ENCODE data around the gene FKBP6. TPM values are rescaled to one million over a fixed set of nuclear protein-coding genes. Genes with fewer than 3 reads are reported as not detected.

Gene FKBP6
- total and polyA plus RNA-seq, 3 experiments from 2014 or later, result not detected

DNA sequence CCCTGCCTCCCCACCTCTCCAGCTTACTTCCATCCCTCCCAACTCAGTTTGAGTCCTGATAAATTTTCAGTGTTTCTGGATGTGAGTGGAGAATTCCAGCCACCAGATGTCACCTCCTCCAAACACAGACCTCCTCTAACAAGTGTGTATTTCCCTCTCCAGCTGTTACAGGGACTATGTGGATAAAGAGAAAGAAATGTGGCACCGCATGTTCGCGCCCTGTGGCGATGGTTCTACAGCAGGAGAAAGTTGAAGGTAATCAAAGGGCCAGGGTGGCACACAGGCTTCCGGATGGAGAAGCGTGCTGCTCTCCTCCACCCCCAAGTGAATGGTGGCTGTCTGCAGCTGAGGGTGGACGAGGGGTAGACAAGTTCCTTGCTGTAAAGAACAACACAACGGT lies 14.7 kb downstream of the FKBP6 start:
- H3K36me3 ChIP-seq (ENCODE audit: insufficient read depth, low read length), result no peaks in the 10 kb centered on the region
- H3K4me1 ChIP-seq (ENCODE audit: insufficient read depth, low read length), result no peaks in the 10 kb centered on the region
- no peak overlapping the region for H3K27ac ChIP-seq (ENCODE audit: low read depth, low read length)
- Mint-ChIP-seq H3K9me3 (no peaks in the 10 kb centered on the region), H3K27ac (no peak overlapping the region), H3K4me3 (no peak overlapping the region), H3K36me3 (peaks cover 0 to 1% (median 0%) of the 10 kb centered on the region in 3 donors), H3K4me1 (no peaks in the 10 kb centered on the region), H3K27me3 (peaks cover 14 to 25% of the 10 kb centered on the region in 2 donors)
- no peak overlapping the region for H3K4me3 ChIP-seq (ENCODE audit: low read length)
- H3K9me3 ChIP-seq (ENCODE audit: low read length), result no peaks in the 10 kb centered on the region
- ChIA-PET CTCF (interaction anchor here (1.1 to 1.9 kb wide), 2 partner anchors 10 to 18 kb away, joined by 3 to 8 read pairs; no protein-coding TSS in a partner anchor), POLR2A (no interaction called here)
- DNase-seq, result no peak
- H3K27me3 ChIP-seq (ENCODE audit: insufficient read depth, low read length, poor library complexity, severe bottlenecking), result no peaks in the 10 kb centered on the region

DNA sequence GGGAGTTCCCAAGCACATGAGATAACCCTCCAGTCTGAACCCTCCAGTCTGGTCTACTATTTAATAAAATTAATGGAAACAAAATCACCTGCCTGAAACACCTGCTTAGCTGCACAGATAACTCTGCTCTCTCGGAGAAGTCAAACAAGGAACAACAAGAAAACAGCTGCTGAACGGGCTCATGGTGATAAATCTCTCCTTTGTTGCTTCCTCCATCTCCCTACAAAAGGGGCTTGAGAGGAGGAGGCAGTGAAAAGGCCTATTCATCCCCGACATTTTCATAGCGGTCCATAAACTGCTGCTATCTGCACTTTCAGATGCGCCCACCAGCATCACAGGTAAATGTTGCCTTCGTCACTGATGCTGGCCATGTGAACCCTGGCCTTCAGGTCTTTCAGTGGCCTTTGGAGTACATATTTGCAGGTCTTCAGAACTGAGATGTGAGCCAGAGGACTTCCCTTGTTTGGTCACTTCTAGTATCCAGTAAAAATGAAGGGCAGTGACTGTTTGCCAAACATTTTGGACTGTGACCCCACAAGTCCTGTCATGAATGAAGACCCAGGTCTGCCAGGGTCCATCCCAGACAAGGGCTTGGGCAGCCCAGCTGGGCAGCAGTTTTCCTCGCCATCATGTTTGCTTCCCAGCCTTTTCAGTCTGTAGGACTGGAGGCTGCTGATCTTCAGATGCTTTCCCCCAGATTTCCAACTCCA lies 15.9 kb downstream of the FKBP6 start:
- Mint-ChIP-seq H3K27me3 (peaks cover 14 to 25% of the 10 kb centered on the region in 2 donors), H3K36me3 (peaks cover 0 to 1% (median 0%) of the 10 kb centered on the region in 3 donors), H3K9me3 (no peaks in the 10 kb centered on the region), H3K4me1 (no peaks in the 10 kb centered on the region), H3K27ac (peak overlapping the region in 1 of 8 donors; percentile 40), H3K4me3 (no peak overlapping the region)
- DNase-seq, result no peak
- H3K4me1 ChIP-seq (ENCODE audit: insufficient read depth, low read length), result no peaks in the 10 kb centered on the region
- H3K27ac ChIP-seq (ENCODE audit: low read depth, low read length), result no peak overlapping the region
- ChIA-PET POLR2A (no interaction called here), CTCF (interaction anchor here (1.9 kb wide), 1 partner anchor 20 kb away, joined by 8 read pairs; no protein-coding TSS in a partner anchor)
- H3K9me3 ChIP-seq (ENCODE audit: low read length), result no peaks in the 10 kb centered on the region
- H3K36me3 ChIP-seq (ENCODE audit: insufficient read depth, low read length), result no peaks in the 10 kb centered on the region
- H3K27me3 ChIP-seq (ENCODE audit: insufficient read depth, low read length, poor library complexity, severe bottlenecking), result no peaks in the 10 kb centered on the region
- H3K4me3 ChIP-seq (ENCODE audit: low read length), result no peak overlapping the region

DNA sequence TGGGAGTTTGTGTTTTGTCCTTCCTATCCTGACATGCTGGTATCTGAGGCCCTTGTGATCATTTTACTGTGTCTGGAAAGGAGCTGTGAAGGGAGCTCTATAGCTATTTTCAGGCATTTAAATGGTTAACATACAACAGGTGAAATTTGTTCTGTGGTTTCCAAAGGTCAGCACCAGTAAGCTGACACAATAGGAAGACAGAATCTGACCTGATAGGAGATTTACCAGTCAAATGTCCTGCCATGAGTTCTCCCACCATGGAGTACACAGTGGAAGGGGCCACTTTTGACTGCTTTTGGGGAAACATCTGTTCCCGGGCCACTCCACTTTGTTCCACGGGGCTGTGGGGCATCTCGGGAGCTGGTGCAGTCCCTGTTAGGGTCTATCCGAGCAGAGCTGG lies 17.6 kb downstream of the FKBP6 start:
- no peaks in the 10 kb centered on the region for H3K9me3 ChIP-seq (ENCODE audit: low read length)
- Mint-ChIP-seq H3K27me3 (peaks cover 14 to 22% of the 10 kb centered on the region in 2 donors), H3K4me1 (no peaks in the 10 kb centered on the region), H3K9me3 (no peaks in the 10 kb centered on the region), H3K36me3 (peaks cover 0 to 1% (median 0%) of the 10 kb centered on the region in 3 donors), H3K4me3 (no peak overlapping the region), H3K27ac (no peak overlapping the region)
- no peak overlapping the region for H3K4me3 ChIP-seq (ENCODE audit: low read length)
- H3K4me1 ChIP-seq (ENCODE audit: insufficient read depth, low read length), result no peaks in the 10 kb centered on the region
- no peaks in the 10 kb centered on the region for H3K36me3 ChIP-seq (ENCODE audit: insufficient read depth, low read length)
- ChIA-PET CTCF (no interaction called here), POLR2A (no interaction called here)
- no peak for DNase-seq
- H3K27me3 ChIP-seq (ENCODE audit: insufficient read depth, low read length, poor library complexity, severe bottlenecking), result no peaks in the 10 kb centered on the region
- no peak overlapping the region for H3K27ac ChIP-seq (ENCODE audit: low read depth, low read length)

DNA sequence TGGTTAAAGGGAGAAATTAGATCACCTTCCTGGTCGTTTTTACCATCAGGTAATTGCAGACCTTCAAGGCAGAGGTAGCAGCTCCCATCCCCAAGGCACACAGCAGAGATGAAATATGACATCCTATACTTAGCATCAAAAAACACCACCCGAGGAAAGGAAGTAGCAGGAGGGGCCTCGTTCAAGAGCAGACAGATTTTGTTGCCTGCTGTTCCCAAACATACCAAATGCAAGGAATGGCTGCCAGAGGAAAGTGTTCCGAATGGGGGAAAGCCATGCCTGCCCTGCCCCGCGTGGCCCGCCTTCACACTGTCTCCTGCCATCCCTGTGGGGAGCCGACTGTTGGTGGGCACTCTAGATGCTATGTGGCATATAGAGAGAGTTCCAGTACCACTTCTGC lies 18.0 kb downstream of the FKBP6 start:
- Histone ChIP-seq H3K36me3 (ENCODE audit: insufficient read depth, low read length) (no peaks in the 10 kb centered on the region), H3K27ac (ENCODE audit: low read depth, low read length) (no peak overlapping the region), H3K9me3 (ENCODE audit: low read length) (no peaks in the 10 kb centered on the region), H3K4me3 (ENCODE audit: low read length) (no peak overlapping the region), H3K27me3 (ENCODE audit: insufficient read depth, low read length, poor library complexity, severe bottlenecking) (no peaks in the 10 kb centered on the region), H3K4me1 (ENCODE audit: insufficient read depth, low read length) (no peaks in the 10 kb centered on the region)
- Mint-ChIP-seq H3K27ac (no peak overlapping the region), H3K4me1 (no peaks in the 10 kb centered on the region), H3K4me3 (no peak overlapping the region), H3K36me3 (peaks cover 0 to 1% (median 0%) of the 10 kb centered on the region in 3 donors), H3K27me3 (peaks cover 14 to 22% of the 10 kb centered on the region in 2 donors), H3K9me3 (no peaks in the 10 kb centered on the region)
- ChIA-PET POLR2A (no interaction called here), CTCF (no interaction called here)
- DNase-seq, result no peak

DNA sequence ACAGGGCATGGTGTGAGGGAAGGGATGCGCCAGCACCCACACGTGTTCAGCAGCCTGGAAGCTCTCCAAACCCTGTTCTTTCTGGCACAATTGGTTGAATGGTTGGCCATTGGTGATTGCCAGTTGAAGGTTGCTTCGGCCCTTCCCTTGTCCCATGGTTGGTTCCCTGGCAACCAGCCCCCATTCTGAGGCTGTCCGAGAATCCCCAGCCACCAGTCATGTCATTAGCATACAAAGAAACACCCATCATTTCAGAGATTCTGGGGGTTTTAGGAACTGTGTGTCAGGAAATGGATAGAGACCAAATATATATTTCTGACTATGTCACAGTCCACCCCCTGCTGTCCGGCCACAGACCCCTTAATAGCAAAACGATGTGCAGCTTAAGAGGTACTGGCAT lies 21.8 kb downstream of the FKBP6 start:
- POLR2A ChIA-PET, result no interaction called here
- CTCF ChIA-PET, result no interaction called here
- no peaks in the 10 kb centered on the region for H3K4me1 Mint-ChIP-seq

DNA sequence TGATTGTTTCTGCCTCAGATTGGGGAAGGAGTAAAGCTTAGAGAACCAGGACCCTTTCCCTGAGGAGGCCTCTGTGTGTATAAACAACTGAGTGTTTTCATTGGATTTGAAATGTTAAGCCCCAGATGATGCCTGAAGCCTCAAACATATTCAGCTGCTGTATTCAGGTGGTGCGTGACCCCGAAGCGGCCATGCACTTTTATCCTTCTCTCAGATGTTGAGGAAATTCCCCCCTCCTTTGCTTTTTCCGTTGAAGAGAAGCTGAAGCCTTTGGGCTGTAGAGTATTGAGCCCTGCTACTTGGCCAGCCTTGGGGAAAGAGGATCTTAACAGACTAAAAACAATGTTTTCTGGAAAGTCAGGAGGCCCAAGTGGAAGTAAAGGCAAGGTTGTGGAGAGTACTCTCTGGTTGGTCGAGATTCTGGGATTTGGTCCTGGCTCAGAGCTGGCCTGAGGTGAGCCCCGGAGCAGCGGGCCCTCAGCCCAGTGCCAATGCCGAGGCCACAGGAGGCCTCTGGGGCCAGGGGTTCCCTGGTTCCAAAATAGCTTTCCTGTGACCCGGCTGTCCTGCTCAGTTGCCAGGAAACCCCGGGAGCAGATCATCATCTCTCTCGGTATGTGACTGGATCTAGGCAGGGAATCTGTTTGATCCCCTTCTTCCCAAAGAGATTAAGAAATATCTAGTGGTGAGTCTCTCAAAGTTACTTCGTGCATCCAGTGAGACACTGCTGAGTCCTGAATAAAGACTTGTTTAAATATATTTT lies 22.5 kb downstream of the FKBP6 start:
- CTCF ChIA-PET, result no interaction called here
- Mint-ChIP-seq H3K36me3 (no peaks in the 10 kb centered on the region), H3K27ac (no peak overlapping the region), H3K4me1 (no peaks in the 10 kb centered on the region), H3K27me3 (peaks cover 0 to 4% of the 10 kb centered on the region in 2 donors), H3K9me3 (no peaks in the 10 kb centered on the region), H3K4me3 (no peak overlapping the region)
- no peak for DNase-seq
- Histone ChIP-seq H3K4me3 (ENCODE audit: low read length) (no peak overlapping the region), H3K9me3 (ENCODE audit: low read length) (no peaks in the 10 kb centered on the region), H3K4me1 (ENCODE audit: insufficient read depth, low read length) (no peaks in the 10 kb centered on the region), H3K27ac (ENCODE audit: low read depth, low read length) (no peak overlapping the region), H3K27me3 (ENCODE audit: insufficient read depth, low read length, poor library complexity, severe bottlenecking) (no peaks in the 10 kb centered on the region), H3K36me3 (ENCODE audit: insufficient read depth, low read length) (no peaks in the 10 kb centered on the region)
- POLR2A ChIA-PET, result no interaction called here

More for the DNA sequence above, 21.8 kb downstream of the FKBP6 start:
- Mint-ChIP-seq H3K9me3 (no peaks in the 10 kb centered on the region), H3K27ac (no peak overlapping the region), H3K4me3 (no peak overlapping the region), H3K27me3 (peaks cover 0 to 6% of the 10 kb centered on the region in 2 donors), H3K36me3 (no peaks in the 10 kb centered on the region)
- no peak overlapping the region for H3K4me3 ChIP-seq (ENCODE audit: low read length)
- no peaks in the 10 kb centered on the region for H3K4me1 ChIP-seq (ENCODE audit: insufficient read depth, low read length)
- no peak overlapping the region for H3K27ac ChIP-seq (ENCODE audit: low read depth, low read length)
- H3K27me3 ChIP-seq (ENCODE audit: insufficient read depth, low read length, poor library complexity, severe bottlenecking), result no peaks in the 10 kb centered on the region
- H3K9me3 ChIP-seq (ENCODE audit: low read length), result no peaks in the 10 kb centered on the region
- H3K36me3 ChIP-seq (ENCODE audit: insufficient read depth, low read length), result no peaks in the 10 kb centered on the region
- DNase-seq, result no peak

DNA sequence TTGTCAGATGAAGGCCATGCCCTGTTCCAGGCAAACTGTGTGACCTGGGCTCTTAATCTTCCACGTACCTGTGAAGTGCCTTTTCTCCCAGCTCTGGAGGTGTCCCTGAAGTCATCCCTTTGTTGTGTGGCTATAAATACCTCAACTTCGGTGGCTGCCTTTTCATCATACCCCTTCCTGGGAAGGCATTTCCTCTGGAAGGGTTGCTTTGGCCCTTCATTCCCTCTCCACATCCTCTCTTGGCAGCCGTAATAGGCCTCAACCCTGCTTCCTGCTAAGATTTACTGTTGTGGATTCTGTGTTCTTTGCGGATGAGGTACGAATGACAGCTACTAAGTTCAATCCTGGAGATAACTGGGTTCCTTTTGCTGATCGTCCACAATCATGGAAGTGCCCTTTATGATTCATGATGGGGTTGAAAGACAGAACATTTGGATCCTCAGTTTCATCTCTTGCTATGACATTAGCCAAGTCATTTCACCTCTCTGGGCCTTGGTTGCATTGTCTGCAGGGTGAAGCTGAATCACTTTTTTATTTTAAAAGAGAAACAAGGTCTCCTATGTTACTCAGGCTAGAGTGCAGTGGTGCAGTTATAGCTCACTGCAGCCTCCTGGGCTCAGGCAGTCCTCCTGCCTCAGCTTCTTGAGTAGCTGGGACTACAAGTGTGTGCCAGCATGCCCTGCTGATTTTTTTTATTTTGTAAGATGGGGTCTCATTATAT lies 23.6 kb downstream of the FKBP6 start:
- no peaks in the 10 kb centered on the region for H3K9me3 ChIP-seq (ENCODE audit: low read length)
- no peak overlapping the region for H3K4me3 Mint-ChIP-seq
- H3K27me3 ChIP-seq (ENCODE audit: insufficient read depth, low read length, poor library complexity, severe bottlenecking), result no peaks in the 10 kb centered on the region
- H3K36me3 ChIP-seq (ENCODE audit: insufficient read depth, low read length), result no peaks in the 10 kb centered on the region
- H3K27ac Mint-ChIP-seq, result no peak overlapping the region
- H3K4me1 Mint-ChIP-seq, result no peaks in the 10 kb centered on the region
- no peak overlapping the region for H3K4me3 ChIP-seq (ENCODE audit: low read length)
- ChIA-PET CTCF (no interaction called here), POLR2A (no interaction called here)
- H3K9me3 Mint-ChIP-seq, result no peaks in the 10 kb centered on the region
- no peak overlapping the region for H3K27ac ChIP-seq (ENCODE audit: low read depth, low read length)
- no peak for DNase-seq
- no peaks in the 10 kb centered on the region for H3K4me1 ChIP-seq (ENCODE audit: insufficient read depth, low read length)
- H3K36me3 Mint-ChIP-seq, result no peaks in the 10 kb centered on the region
- peaks cover under 1 to 3% of the 10 kb centered on the region in 2 donors for H3K27me3 Mint-ChIP-seq

DNA sequence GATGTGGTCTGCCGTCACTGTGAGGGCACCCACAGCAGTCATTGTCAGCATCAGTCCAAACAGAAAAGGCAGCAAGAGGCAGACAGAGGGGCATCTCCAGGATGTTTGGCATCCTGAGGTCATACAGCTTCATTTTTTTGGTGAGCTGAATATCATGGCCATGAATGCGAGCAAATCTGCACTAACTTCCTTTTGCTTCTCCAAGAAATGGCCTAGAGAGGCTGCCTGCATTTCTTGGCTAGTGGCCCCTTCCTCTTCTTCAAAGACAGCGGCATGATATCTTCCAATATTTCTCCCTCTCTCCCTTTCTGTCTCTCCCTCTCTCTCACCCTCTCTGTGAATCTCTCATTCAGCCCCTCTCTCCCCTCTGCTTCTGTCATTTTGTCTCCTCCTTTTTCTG lies 24.8 kb downstream of the FKBP6 start:
- ChIA-PET POLR2A (no interaction called here), CTCF (no interaction called here)
- no peak overlapping the region for H3K27ac ChIP-seq (ENCODE audit: low read depth, low read length)
- Mint-ChIP-seq H3K4me3 (no peak overlapping the region), H3K36me3 (no peaks in the 10 kb centered on the region), H3K27me3 (peaks cover 0 to 3% of the 10 kb centered on the region in 2 donors), H3K27ac (peak overlapping the region in 1 of 8 donors; percentile 51), H3K4me1 (no peaks in the 10 kb centered on the region), H3K9me3 (no peaks in the 10 kb centered on the region)
- H3K36me3 ChIP-seq (ENCODE audit: insufficient read depth, low read length), result no peaks in the 10 kb centered on the region
- H3K4me3 ChIP-seq (ENCODE audit: low read length), result no peak overlapping the region
- no peaks in the 10 kb centered on the region for H3K27me3 ChIP-seq (ENCODE audit: insufficient read depth, low read length, poor library complexity, severe bottlenecking)
- no peak for DNase-seq
- no peaks in the 10 kb centered on the region for H3K4me1 ChIP-seq (ENCODE audit: insufficient read depth, low read length)
- no peaks in the 10 kb centered on the region for H3K9me3 ChIP-seq (ENCODE audit: low read length)

All from CD8-positive, alpha-beta memory T cell (primary cell).